LHCN-M2 (cell line): ENCODE data around the gene CD99. TPM values are rescaled to one million over a fixed set of nuclear protein-coding genes. Genes with fewer than 3 reads are reported as not detected.
A peak's percentile ranks its signal among the peaks of the same experiment; 100 is the strongest.
"Not testable (repeated sequence)": the region's sequence is repeated elsewhere in the genome, so short reads cannot be mapped to it uniquely, and the experiment has no call there.

Experiments used
- DNase-seq: peaks from one replicate; pipeline ENCODE4 v3.0.0-alpha.2; 2012; ENCODE audit warnings: low read depth
- total RNA-seq: library from RNA; depleted of rRNA; stranded (reverse); fragments of >200 nt; gene quantifications from 2 replicates; pipeline ENCODE4 v1.2.3, GENCODE V29; 2014; rRNA removed

The CD99 gene
- total RNA-seq, 1 experiment from 2014 or later, result 322 TPM

DNA sequence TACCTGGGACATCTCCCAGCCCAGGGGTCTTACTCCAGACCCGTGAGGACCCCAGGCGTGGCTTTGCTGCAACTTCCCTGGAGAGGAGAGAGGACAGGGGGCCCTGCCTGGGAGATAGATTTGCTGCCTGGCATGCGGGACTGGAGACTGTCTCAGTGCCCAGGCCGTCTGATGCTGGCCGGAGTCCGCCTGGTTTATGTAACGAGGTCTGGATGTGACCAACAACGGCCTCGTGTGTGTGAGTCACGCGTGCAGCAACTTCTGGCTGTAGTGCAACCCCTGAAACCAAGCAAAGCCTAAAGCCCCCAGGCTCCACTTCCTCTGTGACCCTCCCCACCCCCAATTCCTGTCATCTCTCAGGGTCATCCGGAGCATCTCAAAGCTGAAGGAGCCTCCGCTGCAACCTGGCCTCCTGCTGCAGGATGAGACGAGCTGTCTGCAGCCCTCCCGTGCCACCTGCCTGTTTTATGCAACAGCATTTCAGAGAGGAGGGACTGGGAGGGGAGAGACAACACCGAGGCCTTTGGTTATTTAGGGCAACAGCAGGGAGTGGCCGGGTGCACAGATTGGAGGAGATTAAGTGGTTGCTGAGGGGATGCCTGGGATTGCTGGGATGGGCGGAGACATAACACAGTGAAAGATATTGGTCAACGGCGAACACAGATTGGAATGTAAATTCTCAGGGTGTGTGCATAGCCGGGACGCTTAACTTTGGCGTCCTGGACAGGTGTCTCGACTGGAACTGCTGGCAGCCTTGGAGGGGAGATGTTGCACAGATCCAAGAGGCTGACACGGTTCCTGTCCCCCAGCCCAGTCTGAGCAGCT lies 76.7 kb downstream of the CD99 start:
- peak; percentile 40 for DNase-seq

DNA sequence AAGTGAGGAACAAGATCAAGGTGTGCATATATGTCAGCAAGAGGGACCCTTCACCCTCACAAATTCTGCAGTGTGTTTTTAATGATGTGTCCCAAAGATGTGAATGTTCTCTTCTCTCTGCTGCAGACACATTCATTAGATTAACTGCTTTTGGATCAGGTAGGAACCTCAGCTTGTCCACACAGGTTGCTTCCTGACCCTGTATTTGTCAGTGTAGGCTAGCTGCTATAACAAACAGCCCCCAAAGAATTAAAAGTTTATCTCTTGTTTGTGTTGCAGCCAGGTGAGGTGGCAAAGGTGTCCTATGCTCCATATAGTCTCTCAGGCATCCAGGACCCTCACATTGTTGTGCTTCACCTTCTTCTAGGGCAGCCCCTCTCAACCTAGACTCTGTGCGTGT lies 78.5 kb downstream of the CD99 start:
- no peak for DNase-seq

DNA sequence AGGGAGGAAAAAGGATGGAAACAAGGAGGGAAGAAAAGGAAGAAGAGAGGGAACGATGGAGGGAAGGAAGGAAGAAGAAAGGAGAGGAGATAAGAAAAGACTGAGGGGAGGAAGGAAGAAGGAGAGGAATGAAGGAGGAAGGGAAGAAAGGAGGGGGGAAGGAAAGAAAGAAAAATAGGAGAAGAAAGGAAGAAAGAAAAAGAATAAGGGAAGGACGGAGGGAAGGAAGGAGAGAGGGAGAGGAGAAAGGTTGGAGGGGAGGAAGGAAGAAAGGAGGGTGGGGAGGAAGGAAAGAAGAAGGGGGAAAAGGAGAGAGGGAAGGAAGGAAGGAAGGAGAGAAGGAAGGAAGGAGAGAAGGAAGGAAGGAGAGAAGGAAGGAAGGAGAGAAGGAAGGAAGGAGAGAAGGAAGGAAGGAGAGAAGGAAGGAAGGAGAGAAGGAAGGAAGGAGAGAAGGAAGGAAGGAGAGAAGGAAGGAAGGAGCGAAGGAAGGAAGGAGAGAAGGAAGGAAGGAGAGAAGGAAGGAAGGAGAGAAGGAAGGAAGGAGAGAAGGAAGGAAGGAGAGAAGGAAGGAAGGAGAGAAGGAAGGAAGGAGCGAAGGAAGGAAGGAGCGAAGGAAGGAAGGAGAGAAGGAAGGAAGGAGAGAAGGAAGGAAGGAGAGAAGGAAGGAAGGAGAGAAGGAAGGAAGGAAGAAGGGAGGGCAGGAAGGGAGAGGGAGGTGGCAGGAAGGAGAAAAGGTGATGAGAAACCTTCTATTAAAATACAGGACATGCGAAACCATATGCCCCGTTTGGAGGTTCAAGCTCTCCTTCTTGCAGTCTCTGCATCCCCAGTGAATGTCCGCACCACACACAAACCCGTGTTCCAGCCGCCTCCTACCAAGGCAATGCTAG lies 82.3 kb downstream of the CD99 start:
- DNase-seq, result not testable (repeated sequence)

DNA sequence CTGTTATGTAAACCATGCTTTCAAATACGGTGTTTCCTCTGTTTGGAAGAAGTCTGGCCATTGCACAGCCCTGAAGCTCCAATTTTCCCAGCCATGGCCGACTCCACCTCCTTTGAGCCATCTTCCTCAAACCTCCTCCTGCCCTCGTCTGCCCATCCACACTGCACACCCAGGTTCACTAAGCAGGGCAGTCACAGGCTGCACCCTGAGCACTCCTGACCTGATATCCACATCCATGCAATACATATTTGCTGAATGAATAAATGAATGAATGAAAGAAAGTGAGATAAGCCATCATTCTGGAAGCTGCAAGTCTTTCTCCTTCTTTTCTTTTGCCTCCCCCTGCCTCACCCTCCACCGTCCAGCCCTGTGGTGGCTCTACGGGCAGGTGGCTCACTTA lies 83.0 kb downstream of the CD99 start:
- DNase-seq, result no peak

DNA sequence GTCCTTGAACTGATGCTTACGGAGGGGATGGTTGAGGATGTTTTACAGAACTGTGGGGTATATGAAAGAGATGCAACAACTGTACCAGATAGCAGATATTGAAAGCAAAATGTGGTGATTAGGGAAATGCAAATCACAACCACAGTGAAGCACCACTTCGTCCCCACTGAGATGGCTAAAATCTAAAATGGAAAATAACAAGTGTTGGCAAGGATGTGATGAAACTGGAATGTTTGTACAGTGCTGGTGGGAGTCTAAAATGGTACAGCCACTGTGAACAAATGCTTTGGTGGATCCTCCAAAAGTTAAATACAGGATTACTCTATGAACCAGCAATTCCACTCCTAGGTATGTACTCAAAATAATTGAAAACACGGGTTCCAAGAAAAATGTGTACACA lies 83.7 kb downstream of the CD99 start:
- DNase-seq, result no peak

DNA sequence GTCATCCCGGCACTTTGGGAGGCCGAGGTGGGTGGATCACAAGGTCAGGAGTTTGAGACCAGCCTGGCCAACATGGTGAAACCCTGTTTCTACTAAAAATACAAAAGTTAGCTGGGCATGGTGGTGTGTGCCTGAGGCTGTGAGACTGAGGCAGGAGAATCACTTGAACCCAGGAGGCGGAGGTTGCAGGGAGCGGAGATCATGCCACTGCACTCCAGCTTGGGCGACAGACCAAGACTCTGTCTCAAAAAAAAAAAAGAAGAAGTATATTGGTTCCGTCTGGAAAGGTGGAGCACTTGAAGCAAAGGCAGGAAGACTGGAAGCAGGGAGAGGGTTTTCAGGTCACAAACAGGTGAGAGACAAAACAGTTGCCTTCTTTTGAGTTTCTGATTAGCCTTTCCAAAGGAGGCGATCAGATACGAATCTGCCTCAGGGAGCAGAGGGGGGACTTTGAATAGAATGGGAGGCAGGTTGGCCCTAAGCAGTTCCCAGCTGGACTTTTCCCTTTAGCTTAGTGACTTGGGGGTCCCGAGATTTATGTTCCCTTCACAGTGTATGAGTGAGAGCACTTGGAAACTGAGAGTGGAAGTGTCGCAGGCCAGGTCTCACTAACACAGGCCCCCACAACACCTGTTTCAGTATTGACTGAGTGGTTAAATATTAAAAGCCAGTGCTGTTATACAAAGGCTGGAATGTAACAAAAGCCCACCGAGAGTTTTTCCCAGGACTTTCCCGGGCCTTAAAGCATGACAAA lies 89.6 kb downstream of the CD99 start:
- DNase-seq, result not testable (repeated sequence)

DNA sequence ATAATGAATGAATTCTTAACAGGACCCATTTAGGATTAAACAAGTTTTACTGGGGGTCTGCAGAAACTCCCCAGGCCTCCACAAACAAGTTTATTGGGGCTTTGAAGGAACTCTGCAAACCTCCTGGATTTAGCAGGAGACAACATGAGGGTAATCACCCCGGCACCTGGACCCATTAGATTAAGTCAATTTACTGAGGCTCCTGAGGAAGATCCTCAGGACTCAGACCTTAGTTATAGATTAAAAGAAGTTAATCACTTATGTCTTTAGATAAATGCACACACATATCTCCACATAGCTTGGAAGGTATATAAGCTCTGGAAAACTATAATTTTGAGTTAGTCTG lies 90.1 kb downstream of the CD99 start:
- no peak for DNase-seq

DNA sequence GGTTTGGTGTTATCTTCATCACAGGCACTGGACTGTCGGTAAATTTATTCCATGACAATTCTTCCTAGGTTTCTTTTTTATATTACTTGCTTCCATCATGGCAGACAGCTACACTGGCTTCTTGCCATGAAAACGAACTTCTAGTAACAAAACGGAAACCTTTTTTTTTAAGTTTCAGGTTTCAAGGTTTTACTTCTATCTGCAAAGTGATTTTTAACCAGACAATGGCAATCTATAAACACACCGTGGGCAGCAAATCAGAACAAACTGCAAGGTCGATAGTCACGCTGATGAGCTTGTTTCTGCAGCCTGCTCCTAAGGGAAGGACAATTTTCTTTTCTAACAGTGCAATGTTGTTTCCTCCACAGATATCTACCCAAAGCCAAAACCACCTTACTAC lies 90.6 kb downstream of the CD99 start:
- DNase-seq, result no peak

DNA sequence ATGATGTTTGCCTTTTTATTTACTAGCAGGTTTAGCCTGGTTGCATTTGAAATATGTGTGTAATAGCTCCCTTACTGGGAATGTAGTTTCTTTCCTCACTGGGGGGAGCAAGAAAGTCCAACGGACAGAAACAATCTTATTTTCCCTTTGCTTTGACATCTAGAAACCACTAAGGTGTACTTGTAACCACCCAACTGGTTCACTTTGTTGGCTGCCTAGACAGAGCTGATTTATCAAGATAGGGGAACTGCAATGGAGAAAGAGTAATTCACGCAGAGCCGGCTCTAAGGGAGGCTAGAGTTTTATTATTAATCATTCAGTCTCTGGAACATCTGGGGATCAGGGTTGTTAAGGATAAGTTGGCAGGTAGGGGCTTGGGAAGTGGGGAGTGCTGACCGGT lies 91.1 kb downstream of the CD99 start:
- no peak for DNase-seq

DNA sequence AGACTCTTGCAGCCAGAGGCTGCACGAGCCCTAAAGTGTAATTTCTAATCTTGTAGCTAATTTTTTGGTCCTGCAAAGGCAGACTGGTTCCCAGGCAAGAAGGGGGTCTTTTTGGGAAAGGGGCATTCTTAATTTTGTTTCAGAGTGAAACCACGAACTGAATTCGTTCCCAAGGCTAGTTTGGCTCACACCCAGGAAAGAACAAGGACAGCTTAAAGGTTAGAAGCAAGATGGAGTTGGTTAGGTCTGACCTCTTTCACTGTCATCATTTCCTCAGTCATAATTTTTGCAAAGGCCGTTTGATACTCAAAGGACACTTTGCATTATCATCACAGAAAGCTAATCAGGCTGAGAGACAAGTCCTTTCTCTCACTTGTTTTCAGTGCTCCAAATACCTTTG lies 91.7 kb downstream of the CD99 start:
- DNase-seq, result no peak

DNA sequence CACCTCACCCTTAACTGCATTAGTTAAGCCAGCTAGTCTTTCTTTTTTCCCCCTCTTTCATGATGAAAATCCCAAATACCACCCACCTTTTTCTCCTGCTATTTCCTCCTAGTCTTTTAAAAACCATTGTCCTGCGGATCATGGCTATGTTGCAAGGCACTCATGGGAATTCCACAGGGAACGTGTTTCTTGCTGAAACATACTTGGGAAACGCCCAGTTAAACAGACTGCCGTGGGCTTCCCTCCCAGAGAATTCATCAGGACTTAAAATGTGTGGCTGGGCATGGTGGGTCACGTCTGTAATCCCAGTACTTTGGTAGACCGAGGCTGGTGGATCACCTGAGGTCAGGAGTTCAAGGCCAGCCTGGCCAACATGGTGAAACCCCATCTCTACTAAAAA lies 92.9 kb downstream of the CD99 start:
- no peak for DNase-seq

DNA sequence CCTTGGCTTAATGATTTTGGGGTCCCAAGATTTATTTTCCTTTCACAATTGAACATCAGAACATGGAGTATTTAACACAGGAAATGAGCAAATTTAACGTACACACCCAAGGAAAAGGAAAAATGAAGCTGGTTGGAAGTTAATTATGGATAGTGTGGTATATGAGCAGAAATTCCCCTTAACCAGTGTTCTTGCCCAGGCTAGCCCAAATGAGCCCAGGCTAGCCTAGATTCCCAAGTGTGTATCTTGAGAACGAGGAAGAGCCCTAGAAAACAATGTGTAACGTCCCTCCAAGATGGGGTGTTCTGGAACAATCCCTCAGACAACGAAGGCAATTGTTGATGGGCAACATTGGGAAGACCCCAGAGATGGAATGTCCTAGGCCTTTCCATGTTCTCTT lies 94.4 kb downstream of the CD99 start:
- no peak for DNase-seq

DNA sequence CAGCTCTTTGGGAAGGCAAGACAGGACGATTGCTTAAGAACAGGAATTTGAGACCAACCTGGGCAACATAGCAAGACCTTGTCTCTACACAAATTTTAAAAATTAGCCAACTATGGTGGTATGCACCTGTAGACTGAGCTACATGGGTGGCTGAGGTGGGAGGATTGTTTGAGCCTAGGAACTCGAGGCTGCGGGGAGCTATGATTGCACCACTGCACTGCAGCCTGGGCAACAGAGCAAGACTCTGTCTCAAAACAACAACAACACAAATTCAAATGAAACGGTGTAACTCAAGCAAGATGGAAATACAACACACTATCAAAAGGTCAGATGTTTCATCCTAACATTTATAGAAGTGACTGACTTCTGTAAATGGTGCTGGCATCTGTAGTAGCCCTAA lies 97.9 kb downstream of the CD99 start:
- DNase-seq, result no peak

DNA sequence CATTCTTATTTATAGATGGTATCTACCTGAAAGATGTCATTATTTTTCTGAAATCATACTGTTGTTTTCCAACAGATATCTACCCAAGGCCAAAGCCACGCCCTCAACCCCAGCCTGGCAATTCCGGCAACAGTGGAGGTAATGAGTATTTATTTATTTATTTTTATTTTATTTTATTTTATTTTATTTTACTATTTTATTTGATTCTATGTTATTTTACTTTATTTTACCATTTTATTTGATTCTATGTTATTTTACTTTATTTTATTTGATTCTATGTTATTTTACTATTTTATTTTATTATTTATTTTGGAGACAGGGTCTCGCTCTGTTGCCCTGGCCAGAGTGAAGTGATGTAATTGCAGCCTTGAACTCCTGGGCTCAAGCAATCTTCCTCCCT lies 98.5 kb downstream of the CD99 start:
- DNase-seq, result no peak

Other genes with a start within 250 kb of the CD99 start
- 25.3 and 29.2 TPM in 2 replicates for gene DHRSX, start 190.3 kb upstream of the CD99 start, total RNA-seq
- 50.3 and 53.0 TPM in 2 replicates for gene ZBED1, start 190.3 kb upstream of the CD99 start, total RNA-seq
- 0.06 TPM in 1 of 2 replicates, not detected in the other for gene XG, start 60.7 kb downstream of the CD99 start, total RNA-seq
- 2.4 and 3.1 TPM in 2 replicates for gene GYG2, start 137.6 kb downstream of the CD99 start, total RNA-seq
- gene ARSD, start 238.0 kb downstream of the CD99 start, total RNA-seq, result 13.9 and 16.0 TPM in 2 replicates